GM15510 (cell line): ENCODE measurements around the gene PAOX.

Experiments used
- POLR2A ChIP-seq: IDR thresholded peaks from 3 replicates; pipeline ENCODE4 v1.6.1; 2011; ENCODE audit warnings: borderline replicate concordance; ENCODE audit not compliant: insufficient read length; ENCODE audit errors: extremely low read depth

Gene PAOX

GRCh38 chr10:133366751-133367150 is 12.3 kb upstream of the PAOX start:
- no peak for TF ChIP-seq POLR2A

GRCh38 chr10:133368153-133368552 is 10.9 kb upstream of the PAOX start:
- no peak for TF ChIP-seq POLR2A

- TF ChIP-seq POLR2A = no peak
Observed at GRCh38 chr10:133370030-133370786, 8.9 kb upstream of the PAOX start.

- no peak for TF ChIP-seq POLR2A
Observed at GRCh38 chr10:133372507-133372906, 6.6 kb upstream of the PAOX start.

- peak; percentile 90 for TF ChIP-seq POLR2A
Observed at GRCh38 chr10:133373174-133374090, 5.6 kb upstream of the PAOX start, which contains the start of gene ECHS1. Gene ECHS1 (minus strand): TSS chr10:133373354. CDS start chr10:133373333, 21 bp downstream.

GRCh38 chr10:133375357-133376115 is 3.5 kb upstream of the PAOX start:
- no peak for TF ChIP-seq POLR2A

GRCh38 chr10:133377025-133377817 is 1.8 kb upstream of the PAOX start:
- no peak for TF ChIP-seq POLR2A

GRCh38 chr10:133377818-133378250 is 1.2 kb upstream of the PAOX start:
- no peak for TF ChIP-seq POLR2A

GRCh38 chr10:133378251-133379096 is 588 bp upstream of the PAOX start:
- peak; percentile 10 for TF ChIP-seq POLR2A

- TF ChIP-seq POLR2A = no peak
Observed at GRCh38 chr10:133379801-133380666, 972 bp downstream of the PAOX start.

GRCh38 chr10:133381036-133381435 is 2.0 kb downstream of the PAOX start:
- no peak for TF ChIP-seq POLR2A

GRCh38 chr10:133383551-133383950 is 4.5 kb downstream of the PAOX start:
- no peak for TF ChIP-seq POLR2A
